Dendritic cell treated with granulocyte-macrophage colony-stimulating factor and Interleukin-4, amounts not matched to agents 40 ng/mL and 50 ng/mL, for 4 days (primary cell): ENCODE results near the gene VWF.

Experiments used
- H3K27ac Mint-ChIP-seq: one replicate; pipeline ENCODE4 v1.8.0; 2022; ENCODE audit warnings: mild to moderate bottlenecking, mixed read lengths
- H3K27me3 Mint-ChIP-seq: one replicate; pipeline ENCODE4 v1.8.0; 2022; ENCODE audit warnings: mild to moderate bottlenecking, mixed read lengths
- H3K36me3 Mint-ChIP-seq: one replicate; pipeline ENCODE4 v1.8.0; 2022; ENCODE audit warnings: low read depth, mixed read lengths
- H3K4me1 Mint-ChIP-seq: one replicate; pipeline ENCODE4 v1.8.0; 2022; ENCODE audit warnings: low read depth, mixed read lengths
- H3K4me3 Mint-ChIP-seq: one replicate; pipeline ENCODE4 v1.8.0; 2022; ENCODE audit warnings: mild to moderate bottlenecking, moderate library complexity, mixed read lengths
- H3K9me3 Mint-ChIP-seq: one replicate; pipeline ENCODE4 v1.8.0; 2022; ENCODE audit warnings: mixed read lengths
- intact Hi-C: fragments of 100-400 bp; cut with micrococcal nuclease; formaldehyde crosslinking; loops from one replicate; pipeline ENCODE4 v1.15.0; 2022

VWF gene

DNA sequence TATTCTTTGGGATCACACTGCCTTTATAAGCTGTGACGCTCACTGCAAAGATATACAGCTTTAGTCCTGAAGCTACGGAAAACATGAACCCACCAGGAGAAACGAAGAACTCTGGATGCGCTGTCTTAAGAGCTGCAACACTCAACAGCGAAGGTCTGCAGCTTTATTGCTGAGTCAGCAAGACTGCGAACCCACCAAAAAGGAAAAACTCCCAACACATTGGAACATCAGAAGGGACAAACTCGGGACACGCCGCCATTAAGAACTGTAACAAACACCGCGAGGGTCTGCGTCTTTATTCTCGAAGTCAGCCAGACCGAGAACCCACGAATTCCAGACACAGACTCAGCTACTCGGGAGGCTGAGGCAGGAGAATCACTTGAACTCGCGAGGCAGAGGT is 9.2 kb upstream of the VWF start:
- intact Hi-C loops = no loop called here
- H3K36me3 Mint-ChIP-seq = no peaks in the 10 kb centered on the region
- H3K4me3 Mint-ChIP-seq = no peak overlapping the region
- H3K4me1 Mint-ChIP-seq = peaks cover 21% of the 10 kb centered on the region
- H3K27ac Mint-ChIP-seq = no peak overlapping the region
- peaks cover 3% of the 10 kb centered on the region for H3K27me3 Mint-ChIP-seq
- no peaks in the 10 kb centered on the region for H3K9me3 Mint-ChIP-seq

DNA sequence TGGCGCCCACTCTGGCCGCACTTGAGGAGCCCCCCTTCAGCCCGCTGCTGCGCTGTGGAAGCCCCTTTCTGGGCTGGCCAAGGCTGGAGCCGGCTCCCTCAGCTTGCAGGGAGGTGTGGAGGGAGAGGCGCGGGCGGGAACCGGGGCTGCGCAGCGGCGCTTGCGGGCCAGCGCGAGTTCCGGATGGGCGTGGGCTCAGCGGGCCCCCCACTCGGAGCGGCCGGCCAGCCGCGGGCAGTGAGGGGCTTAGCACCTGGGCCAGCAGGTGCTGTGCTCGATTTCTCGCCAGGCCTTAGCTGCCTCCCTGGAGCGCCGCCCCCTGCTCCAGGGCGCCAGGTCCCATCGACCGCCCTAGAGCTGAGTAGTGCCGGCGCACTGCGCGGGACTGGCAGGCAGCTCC is 8.0 kb upstream of the VWF start:
- H3K9me3 Mint-ChIP-seq = no peaks in the 10 kb centered on the region
- no peak overlapping the region for H3K27ac Mint-ChIP-seq
- no peak overlapping the region for H3K4me3 Mint-ChIP-seq
- H3K27me3 Mint-ChIP-seq = peaks cover 3% of the 10 kb centered on the region
- H3K4me1 Mint-ChIP-seq = peaks cover 19% of the 10 kb centered on the region
- no peaks in the 10 kb centered on the region for H3K36me3 Mint-ChIP-seq
- intact Hi-C loops = no loop called here

DNA sequence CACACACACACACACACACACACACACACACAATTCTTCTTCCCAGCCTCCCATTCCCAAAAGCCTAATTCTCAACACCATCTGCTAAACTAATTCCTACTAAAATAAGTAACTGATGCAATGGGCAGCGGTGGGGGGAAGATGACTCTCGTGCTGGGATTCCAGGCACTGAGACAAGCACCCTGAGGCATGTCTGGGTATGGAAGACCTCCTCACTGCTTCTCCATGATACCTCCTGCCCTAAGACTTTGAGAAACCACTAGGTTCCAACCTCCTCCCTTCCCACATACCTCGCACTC is 789 bp upstream of the VWF start:
- peaks cover 24% of the 10 kb centered on the region for H3K27me3 Mint-ChIP-seq
- H3K27ac Mint-ChIP-seq = no peak overlapping the region
- H3K4me3 Mint-ChIP-seq = no peak overlapping the region
- intact Hi-C loops = no loop called here
- H3K4me1 Mint-ChIP-seq = peaks cover 6% of the 10 kb centered on the region
- H3K9me3 Mint-ChIP-seq = no peaks in the 10 kb centered on the region
- H3K36me3 Mint-ChIP-seq = no peaks in the 10 kb centered on the region

DNA sequence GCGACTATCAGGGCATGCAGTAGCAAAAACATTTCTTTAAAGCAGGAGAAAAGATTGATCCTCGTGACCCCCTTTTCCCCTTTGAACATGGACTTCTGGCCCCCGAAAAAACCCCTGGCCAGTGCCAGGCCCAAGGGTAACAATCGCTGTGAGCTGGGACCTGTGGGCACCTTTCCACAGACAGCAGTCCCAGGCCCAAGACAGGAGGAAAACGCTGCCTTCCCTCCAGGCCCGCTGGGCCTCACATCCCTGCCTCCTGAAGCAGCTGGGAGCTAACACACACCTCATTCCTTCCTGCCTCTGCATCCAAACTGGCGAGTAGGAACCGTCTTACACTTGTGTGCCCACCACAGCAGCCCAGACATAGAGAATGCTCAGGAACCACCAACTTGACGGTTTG is 1.2 kb downstream of the VWF start:
- H3K4me1 Mint-ChIP-seq = peaks cover 13% of the 10 kb centered on the region
- intact Hi-C loops = no loop called here
- H3K27ac Mint-ChIP-seq = no peak overlapping the region
- H3K4me3 Mint-ChIP-seq = no peak overlapping the region
- peaks cover 37% of the 10 kb centered on the region for H3K27me3 Mint-ChIP-seq
- H3K9me3 Mint-ChIP-seq = no peaks in the 10 kb centered on the region
- no peaks in the 10 kb centered on the region for H3K36me3 Mint-ChIP-seq

DNA sequence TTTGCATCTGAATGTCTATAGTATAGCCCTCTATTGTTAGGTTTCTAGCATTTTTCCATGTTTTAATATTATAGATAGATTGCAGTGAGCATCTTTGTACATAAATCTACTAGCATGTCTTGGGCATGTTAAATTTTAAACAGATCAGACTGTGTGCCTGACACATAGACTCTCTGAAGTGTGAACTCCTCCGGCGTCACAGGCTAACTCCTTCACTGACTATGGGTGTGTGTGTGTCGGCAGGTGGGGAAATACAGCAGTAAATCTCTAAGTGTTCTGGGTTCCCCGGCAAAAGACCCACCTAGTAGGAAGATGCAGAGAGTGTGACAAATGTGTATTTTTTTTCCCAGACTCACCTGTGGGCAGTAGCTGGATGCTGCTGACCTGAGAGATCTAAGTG is 2.3 kb downstream of the VWF start:
- Mint-ChIP-seq H3K27me3 (peaks cover 43% of the 10 kb centered on the region), H3K4me3 (no peak overlapping the region), H3K27ac (no peak overlapping the region), H3K4me1 (peaks cover 11% of the 10 kb centered on the region), H3K36me3 (no peaks in the 10 kb centered on the region), H3K9me3 (no peaks in the 10 kb centered on the region)
- intact Hi-C loops = no loop called here

DNA sequence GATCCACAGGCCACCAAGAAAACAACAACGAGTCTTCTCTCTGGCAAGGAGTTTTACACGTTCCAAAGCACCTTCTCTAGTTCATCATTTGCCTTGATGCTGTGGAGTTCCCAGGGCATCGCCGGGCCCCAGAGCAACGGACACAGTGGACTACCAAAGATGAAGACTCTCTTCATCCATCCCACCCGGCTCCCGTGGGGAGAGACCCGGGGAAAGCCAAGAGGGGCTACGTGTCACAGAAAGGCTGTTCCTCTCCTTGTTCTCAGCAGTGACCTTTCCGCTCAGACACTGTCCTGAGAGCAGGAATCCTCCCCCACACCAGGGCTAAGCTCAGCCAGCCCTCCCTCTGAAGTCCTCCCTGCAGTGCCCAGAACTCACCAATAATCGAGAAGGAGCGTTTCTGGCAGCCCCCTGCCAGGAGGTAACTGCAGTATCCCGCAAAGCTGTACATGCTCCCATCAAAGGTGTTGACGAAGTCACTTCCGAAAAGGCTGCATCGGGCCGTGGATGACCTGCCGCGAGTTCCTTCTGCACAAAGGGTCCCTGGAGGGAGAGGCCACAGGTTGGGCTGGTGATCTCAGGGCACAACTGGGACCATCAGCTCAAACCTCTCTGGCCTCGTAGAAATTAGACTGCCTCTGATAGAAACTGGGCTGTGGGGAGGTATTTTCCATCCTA is 3.5 kb downstream of the VWF start:
- Mint-ChIP-seq H3K4me3 (no peak overlapping the region), H3K27ac (peak overlapping the region; percentile 20), H3K36me3 (no peaks in the 10 kb centered on the region), H3K4me1 (peaks cover 20% of the 10 kb centered on the region), H3K9me3 (no peaks in the 10 kb centered on the region), H3K27me3 (peaks cover 54% of the 10 kb centered on the region)
- intact Hi-C loops = no loop called here

DNA sequence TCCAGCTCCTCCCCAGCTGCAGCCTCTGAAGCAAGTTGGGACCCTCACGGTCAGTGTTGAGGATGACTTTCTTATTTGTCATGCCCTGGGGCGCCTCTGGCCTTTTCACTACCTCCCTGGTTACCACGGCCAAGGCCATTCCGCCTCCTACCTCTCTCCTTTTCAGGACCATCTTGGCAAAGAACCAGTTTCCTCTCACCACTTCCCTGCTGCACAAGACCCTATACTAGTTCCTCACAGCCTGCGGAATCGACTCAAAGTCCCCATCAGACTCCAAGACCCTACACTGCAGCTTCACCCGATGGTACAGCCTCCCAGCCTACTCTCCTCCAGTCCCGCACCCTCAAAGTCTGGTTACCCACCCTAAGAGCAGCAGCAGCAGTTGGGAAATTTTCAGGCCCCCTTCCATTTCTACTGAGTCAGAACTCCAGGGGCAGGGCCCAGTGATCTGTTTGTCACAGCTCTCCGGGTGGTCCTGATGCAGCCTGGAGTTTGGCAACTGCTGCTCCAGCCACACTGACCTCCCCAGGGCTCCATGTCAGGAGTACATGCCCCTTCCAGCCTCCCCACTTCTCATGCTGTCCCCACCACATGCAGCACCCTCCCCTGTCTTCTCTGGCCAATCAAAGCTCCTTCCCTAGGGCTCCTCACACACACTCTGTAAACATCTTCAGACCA is 5.4 kb downstream of the VWF start:
- H3K4me3 Mint-ChIP-seq = no peak overlapping the region
- peaks cover 65% of the 10 kb centered on the region for H3K27me3 Mint-ChIP-seq
- H3K27ac Mint-ChIP-seq = no peak overlapping the region
- no peaks in the 10 kb centered on the region for H3K9me3 Mint-ChIP-seq
- no peaks in the 10 kb centered on the region for H3K36me3 Mint-ChIP-seq
- H3K4me1 Mint-ChIP-seq = peaks cover 20% of the 10 kb centered on the region
- intact Hi-C loops = no loop called here

DNA sequence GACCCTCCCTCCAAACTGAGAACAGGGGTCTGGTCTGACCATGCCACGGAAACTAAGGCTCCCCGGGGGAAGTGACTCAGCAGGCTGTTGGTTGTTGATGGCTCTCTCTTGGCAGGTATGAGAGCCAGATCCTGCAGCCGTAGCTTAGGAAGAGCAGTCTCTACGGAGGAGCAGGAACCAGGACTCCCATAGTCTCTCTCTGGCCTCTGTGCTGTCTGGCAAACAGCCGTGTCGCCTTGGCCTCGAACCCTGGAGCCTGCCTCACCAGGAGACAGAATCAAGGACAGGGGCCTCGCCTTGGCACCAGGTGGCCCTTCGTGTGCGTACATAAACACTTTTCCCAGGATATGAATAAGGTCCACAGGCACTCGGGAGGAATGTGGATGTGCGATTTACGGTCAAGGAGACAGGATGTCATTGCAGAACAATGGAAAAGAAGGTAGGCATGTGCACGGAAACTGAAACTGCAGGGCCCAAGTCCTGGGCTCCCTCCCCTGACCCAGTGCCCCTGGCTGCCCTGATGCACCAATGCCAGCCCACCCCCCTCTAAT is 7.9 kb downstream of the VWF start:
- Mint-ChIP-seq H3K27me3 (peaks cover 70% of the 10 kb centered on the region), H3K4me1 (peaks cover 32% of the 10 kb centered on the region), H3K9me3 (no peaks in the 10 kb centered on the region), H3K4me3 (no peak overlapping the region), H3K36me3 (no peaks in the 10 kb centered on the region), H3K27ac (no peak overlapping the region)
- intact Hi-C loops = no loop called here

DNA sequence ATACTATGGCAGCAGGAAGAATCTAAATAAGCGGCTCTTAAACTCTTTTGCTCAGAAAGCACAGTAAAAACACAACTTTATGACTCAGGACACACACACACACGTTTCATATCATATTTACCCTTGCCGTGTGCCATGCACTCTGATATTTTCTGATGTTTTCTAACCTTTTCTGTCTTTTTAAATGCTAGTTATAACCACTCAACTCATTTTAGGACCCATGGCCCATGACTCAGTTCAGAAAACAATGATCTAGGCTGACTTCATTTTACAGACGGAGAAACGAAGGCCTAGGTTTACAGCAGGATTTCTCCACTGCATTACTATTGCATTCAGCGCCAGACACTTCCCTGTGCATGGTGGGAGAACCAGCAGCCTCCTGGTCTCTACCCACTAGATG is 9.1 kb downstream of the VWF start:
- H3K27ac Mint-ChIP-seq = no peak overlapping the region
- no peak overlapping the region for H3K4me3 Mint-ChIP-seq
- no peaks in the 10 kb centered on the region for H3K36me3 Mint-ChIP-seq
- intact Hi-C loops = no loop called here
- peaks cover 65% of the 10 kb centered on the region for H3K27me3 Mint-ChIP-seq
- H3K9me3 Mint-ChIP-seq = no peaks in the 10 kb centered on the region
- peaks cover 37% of the 10 kb centered on the region for H3K4me1 Mint-ChIP-seq

DNA sequence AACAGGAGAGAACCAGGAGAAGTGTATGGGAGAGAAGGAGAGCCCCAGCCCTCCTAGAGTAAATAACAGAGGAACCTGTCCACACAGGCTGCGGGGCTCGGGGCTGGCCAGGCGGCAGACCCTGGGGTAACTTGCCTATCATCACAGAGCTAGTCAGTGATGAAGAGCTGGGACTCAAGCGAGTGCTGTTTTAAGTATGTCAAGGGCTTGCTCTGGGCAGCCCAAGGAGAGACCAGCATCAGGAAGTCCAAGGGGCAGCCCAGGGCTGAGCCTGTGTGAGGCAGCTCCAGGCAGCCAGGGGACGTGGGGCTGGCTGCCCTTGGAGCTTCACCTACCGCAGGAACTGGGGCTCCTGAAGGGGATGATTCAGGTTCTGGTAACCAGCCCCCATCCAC is 10.0 kb downstream of the VWF start:
- H3K9me3 Mint-ChIP-seq = no peaks in the 10 kb centered on the region

DNA sequence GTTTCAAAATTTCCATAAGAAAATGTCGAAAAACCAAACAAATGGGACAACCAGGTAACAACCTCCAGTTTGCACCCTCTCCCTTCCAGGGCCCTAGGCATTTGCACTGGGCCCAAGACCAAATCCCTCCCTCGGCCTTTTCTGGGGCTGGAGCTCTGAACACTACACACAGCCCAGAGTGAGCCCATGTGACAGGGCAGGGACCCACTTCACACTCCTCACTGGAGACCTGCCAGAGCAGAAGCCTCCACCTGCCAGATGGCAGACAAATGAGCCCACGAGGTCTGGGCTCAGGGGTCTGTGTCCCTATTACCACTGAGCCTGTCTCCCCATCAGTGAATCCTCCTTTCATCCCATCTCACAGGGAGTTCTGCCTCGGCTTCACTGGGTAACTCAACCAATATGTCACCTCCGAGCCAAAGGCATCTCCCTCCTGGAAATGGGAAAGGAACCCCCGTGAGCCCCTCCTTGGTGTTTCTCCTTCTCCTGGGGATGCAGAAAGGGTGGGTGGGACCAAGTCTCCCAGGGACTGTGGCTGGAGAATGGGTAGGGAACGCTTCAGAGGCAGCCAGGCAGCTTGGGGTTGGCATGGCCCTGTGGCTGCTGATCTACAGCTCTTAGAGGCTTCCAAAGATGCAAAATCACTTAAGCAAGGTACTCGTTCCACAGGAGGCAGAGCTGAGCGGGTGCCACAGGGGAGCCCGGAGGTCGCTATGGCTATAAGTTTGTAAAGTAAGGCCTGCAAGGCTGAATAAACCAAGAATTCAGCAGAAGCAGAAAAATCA is 10.6 kb downstream of the VWF start:
- Mint-ChIP-seq H3K4me1 (peaks cover 33% of the 10 kb centered on the region), H3K27me3 (peaks cover 58% of the 10 kb centered on the region), H3K36me3 (no peaks in the 10 kb centered on the region), H3K4me3 (no peak overlapping the region), H3K9me3 (no peaks in the 10 kb centered on the region), H3K27ac (no peak overlapping the region)
- intact Hi-C loops = no loop called here

More for the DNA sequence above, 10.0 kb downstream of the VWF start:
- Mint-ChIP-seq H3K4me3 (no peak overlapping the region), H3K27me3 (peaks cover 64% of the 10 kb centered on the region), H3K36me3 (no peaks in the 10 kb centered on the region), H3K27ac (no peak overlapping the region), H3K4me1 (peaks cover 39% of the 10 kb centered on the region)
- intact Hi-C loops = no loop called here

DNA sequence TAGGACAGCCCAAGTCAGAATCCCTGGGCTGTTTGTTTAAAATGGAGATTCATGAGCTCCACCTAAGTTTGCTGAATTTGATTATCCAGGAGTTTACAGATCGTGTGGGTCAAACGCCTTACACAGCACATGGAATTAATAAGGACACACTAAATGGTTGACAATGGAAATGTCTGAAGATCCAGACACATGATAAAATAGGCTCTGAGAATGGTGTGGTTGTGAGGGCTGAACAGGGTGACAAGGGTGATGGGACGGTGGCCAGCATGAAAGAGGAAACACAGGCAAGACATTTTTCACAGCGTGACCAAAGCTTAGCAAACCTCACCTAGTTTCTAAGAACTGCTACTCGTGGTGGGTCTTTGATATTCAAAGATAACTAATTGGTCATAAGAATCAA is 12.5 kb downstream of the VWF start:
- H3K36me3 Mint-ChIP-seq = no peaks in the 10 kb centered on the region
- intact Hi-C loops = no loop called here
- peaks cover 52% of the 10 kb centered on the region for H3K27me3 Mint-ChIP-seq
- H3K4me1 Mint-ChIP-seq = peaks cover 33% of the 10 kb centered on the region
- H3K9me3 Mint-ChIP-seq = no peaks in the 10 kb centered on the region
- no peak overlapping the region for H3K4me3 Mint-ChIP-seq
- no peak overlapping the region for H3K27ac Mint-ChIP-seq

DNA sequence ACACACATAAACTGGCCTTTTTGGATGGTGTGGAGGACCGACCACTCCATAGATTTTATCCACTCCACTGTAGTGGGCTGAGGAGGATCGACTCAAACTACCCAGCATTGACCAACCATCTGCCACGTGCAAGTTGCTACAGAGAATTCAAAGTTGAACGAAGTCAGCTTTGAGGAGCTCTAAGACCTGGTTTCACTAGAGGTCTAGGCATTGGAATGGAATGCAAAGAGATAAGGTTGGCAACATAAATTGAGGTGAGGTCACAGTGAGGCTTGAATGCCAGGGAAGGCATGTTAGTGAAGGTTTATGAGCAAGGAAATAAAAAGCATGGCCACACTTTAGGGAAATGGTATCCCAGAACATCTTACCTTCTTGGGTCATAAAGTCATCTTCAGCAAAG is 14.5 kb downstream of the VWF start:
- no peak overlapping the region for H3K27ac Mint-ChIP-seq
- no peaks in the 10 kb centered on the region for H3K9me3 Mint-ChIP-seq
- peaks cover 39% of the 10 kb centered on the region for H3K4me1 Mint-ChIP-seq
- no peak overlapping the region for H3K4me3 Mint-ChIP-seq
- H3K27me3 Mint-ChIP-seq = peaks cover 37% of the 10 kb centered on the region
- intact Hi-C loops = no loop called here
- H3K36me3 Mint-ChIP-seq = no peaks in the 10 kb centered on the region

DNA sequence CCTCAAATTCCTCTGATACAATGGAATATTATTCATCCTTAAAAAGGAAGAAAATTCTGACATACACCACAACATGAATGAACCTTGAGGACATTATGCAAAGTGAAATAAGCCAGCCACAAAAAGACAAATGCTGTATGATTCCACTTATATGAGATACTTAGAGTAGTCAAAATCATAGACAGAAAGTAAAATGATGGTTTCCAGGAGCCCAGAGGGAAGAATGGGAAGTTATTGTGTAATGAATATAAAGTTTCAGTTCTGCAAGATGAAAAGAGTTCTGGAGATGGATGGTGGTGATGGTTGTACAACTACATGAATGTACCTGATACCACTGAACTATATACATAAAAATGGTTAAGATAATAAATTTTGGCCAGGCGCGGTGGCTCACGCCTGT is 18.3 kb downstream of the VWF start:
- H3K27me3 Mint-ChIP-seq = peaks cover 14% of the 10 kb centered on the region
- H3K36me3 Mint-ChIP-seq = no peaks in the 10 kb centered on the region
- no peak overlapping the region for H3K27ac Mint-ChIP-seq
- intact Hi-C loops = loop anchor here (5.0 kb wide), 1 partner anchor 39 kb away; no protein-coding TSS in a partner anchor
- peaks cover 34% of the 10 kb centered on the region for H3K4me1 Mint-ChIP-seq
- no peak overlapping the region for H3K4me3 Mint-ChIP-seq
- H3K9me3 Mint-ChIP-seq = no peaks in the 10 kb centered on the region
